ENCODE results near the gene ZBTB17.

The ZBTB17 gene

DNA sequence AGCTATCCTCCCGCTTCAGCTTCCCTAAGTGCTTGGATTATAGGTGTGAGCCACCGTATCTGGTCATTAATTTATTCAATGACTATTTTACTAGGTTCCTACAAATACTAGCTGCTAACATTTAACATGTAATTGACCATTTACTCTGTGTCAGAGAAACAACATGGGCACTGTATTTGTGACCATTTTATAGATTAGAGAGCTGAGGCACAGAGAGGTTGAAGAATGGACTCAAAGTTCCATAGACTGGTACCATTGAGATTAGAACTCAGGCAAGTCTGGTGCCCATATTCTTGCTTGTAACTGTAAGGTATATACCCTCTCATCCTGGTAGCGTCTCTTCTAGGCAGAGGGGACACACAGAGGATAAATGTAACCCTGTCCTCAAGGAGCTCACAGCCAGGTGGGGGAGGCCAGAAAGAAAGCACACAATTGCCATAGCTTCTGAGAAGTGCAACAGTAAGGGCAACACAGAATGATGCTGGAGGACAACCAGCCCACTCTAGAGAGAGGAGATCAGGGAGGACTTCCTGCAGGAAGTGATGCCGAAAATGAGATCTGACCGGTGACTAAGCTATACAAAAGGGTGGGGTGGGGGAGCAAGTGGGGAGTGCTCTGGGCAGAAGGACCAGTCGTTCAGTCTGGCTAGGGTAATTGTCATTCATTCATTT lies 31.9 kb upstream of the ZBTB17 start:
- TF ChIP-seq TAF1 (IDR thresholded peaks at IDR 0.05; ENCODE audit: borderline replicate concordance, insufficient read depth, low read length), result no peak
- TF ChIP-seq, protein P1, sequence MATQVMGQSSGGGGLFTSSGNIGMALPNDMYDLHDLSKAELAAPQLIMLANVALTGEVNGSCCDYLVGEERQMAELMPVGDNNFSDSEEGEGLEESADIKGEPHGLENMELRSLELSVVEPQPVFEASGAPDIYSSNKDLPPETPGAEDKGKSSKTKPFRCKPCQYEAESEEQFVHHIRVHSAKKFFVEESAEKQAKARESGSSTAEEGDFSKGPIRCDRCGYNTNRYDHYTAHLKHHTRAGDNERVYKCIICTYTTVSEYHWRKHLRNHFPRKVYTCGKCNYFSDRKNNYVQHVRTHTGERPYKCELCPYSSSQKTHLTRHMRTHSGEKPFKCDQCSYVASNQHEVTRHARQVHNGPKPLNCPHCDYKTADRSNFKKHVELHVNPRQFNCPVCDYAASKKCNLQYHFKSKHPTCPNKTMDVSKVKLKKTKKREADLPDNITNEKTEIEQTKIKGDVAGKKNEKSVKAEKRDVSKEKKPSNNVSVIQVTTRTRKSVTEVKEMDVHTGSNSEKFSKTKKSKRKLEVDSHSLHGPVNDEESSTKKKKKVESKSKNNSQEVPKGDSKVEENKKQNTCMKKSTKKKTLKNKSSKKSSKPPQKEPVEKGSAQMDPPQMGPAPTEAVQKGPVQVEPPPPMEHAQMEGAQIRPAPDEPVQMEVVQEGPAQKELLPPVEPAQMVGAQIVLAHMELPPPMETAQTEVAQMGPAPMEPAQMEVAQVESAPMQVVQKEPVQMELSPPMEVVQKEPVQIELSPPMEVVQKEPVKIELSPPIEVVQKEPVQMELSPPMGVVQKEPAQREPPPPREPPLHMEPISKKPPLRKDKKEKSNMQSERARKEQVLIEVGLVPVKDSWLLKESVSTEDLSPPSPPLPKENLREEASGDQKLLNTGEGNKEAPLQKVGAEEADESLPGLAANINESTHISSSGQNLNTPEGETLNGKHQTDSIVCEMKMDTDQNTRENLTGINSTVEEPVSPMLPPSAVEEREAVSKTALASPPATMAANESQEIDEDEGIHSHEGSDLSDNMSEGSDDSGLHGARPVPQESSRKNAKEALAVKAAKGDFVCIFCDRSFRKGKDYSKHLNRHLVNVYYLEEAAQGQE (IDR thresholded peaks at IDR 0.05; ENCODE audit: insufficient read depth in 1 of 2, low read depth in 2 of 2, low read length in 2 of 2), result no peak
- TF ChIP-seq SIN3A (IDR thresholded peaks at IDR 0.05; ENCODE audit: borderline replicate concordance, insufficient read depth, low read length), result no peak
- TF ChIP-seq POLR2AphosphoS5 (IDR thresholded peaks at IDR 0.05; ENCODE audit: low read depth, low read length), result no peak
- TF ChIP-seq FOXP2 (optimal IDR thresholded peaks at IDR 0.05; ENCODE audit: borderline replicate concordance, extremely low read depth, extremely low read length, insufficient read depth), result no peak

DNA sequence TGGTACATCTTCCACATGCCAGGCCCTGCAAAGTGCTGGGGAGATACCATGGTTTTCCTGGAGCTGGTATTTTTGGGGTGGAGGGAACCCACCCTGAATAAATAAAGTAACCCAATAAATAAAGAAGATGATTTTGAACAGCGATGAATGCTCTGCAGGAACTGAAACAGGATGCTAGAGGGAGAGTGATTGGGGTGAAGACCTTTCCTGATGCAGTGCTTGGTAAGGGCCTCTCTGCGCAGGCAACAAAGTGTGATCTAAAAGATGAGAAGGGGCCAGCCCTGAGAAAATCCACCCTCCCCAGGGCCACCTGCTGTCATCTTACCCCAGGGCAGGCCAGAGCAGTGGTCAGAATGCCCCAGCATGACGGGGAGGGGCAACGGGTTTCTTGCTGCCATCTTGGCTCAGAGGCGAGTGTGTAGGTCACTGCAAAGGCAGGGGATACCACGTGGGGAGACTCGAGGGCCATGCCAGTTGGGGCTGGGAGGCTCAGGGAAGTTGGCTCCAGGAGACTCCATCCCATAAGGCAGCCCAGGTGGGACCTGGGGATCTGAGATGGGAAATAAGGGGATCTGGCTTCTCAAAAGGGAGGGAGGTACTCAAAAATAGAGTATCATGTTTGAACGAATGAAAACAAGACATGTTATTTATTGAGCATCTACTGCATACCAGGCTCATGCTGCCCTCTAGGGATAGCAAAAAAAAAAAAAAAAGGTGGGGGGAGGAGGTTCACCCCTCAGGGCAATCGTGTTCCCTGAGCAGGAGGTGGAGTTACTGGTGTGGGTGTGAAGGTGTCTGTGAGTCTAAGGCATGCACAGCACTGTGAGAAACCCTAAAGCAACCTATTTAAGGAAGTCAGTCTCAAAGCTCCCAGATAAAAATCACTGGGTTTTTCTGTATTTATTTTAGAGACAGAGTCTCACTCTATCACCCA lies 30.9 kb upstream of the ZBTB17 start:
- no peak for TF ChIP-seq SIN3A (IDR thresholded peaks at IDR 0.05; ENCODE audit: borderline replicate concordance, insufficient read depth, low read length)
- TF ChIP-seq TAF1 (IDR thresholded peaks at IDR 0.05; ENCODE audit: borderline replicate concordance, insufficient read depth, low read length), result no peak

DNA sequence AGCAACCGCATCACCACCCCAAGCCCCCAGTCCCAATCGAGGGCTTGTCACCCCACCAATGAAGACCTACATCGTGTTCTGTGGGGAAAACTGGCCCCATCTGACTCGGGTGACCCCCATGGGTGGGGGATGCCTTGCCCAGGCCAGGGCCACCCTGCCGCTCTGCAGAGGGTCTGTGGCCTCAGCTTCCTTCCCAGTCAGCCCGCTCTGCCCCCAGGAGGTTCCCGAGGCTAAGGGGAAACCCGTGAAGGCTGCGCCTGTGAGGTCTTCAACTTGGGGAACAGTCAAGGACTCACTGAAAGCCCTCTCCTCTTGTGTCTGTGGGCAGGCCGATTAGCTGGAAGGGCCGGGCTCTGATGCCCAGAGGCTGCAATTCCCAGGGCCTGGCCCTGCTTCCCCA lies 30.1 kb upstream of the ZBTB17 start:
- TF ChIP-seq FOXP2 (optimal IDR thresholded peaks at IDR 0.05; ENCODE audit: borderline replicate concordance, extremely low read depth, extremely low read length, insufficient read depth), result no peak

DNA sequence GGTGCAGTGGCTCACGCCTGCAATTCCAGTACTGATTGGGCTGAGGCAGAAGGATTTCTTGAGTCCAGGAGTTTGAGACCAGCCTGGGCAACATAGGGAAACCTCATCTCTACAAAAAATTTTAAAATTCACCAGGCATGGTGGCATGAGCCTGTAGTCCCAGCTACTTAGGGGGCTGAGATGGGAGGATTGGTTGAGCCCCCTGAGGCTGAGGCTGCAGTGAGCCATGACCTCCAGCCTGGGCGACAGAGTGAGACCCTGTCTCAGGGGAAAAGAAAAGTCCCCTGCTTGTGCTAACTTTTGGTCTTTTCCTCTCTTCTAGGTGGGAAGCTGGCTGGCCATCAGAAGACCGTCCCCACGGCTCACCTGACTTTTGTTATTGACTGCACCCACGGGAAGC lies 29.7 kb upstream of the ZBTB17 start:
- TF ChIP-seq FOXP2 (optimal IDR thresholded peaks at IDR 0.05; ENCODE audit: borderline replicate concordance, extremely low read depth, extremely low read length, insufficient read depth) (no peak), POLR2AphosphoS5 (IDR thresholded peaks at IDR 0.05; ENCODE audit: low read depth, low read length) (no peak), SIN3A (IDR thresholded peaks at IDR 0.05; ENCODE audit: borderline replicate concordance, insufficient read depth, low read length) (no peak), TAF1 (IDR thresholded peaks at IDR 0.05; ENCODE audit: borderline replicate concordance, insufficient read depth, low read length) (no peak)
- TF ChIP-seq, protein P1 (IDR thresholded peaks at IDR 0.05; ENCODE audit: insufficient read depth in 1 of 2, low read depth in 2 of 2, low read length in 2 of 2), result no peak

DNA sequence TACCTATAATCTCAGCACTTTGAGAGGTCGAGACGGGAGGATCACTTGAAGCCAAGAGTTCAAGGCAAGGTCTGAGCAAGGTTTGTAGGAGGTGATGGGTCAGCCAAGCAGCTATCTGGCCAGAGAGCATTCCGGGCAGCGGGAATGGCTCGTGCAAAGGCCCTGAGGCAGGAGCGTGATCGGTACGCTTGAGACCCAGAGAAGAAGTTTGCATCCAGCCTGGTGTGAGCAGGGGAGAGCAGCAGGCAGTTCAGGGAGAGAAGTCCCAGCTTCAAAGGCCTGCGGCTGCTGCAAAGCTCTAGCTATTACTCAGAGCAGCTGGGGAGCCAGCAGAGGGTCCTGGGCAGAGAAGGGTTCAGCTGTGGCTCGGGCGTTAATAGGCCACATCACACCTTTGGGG lies 23.0 kb upstream of the ZBTB17 start:
- TF ChIP-seq, protein P1 (IDR thresholded peaks at IDR 0.05; ENCODE audit: insufficient read depth in 1 of 2, low read depth in 2 of 2, low read length in 2 of 2), result no peak
- TF ChIP-seq TAF1 (IDR thresholded peaks at IDR 0.05; ENCODE audit: borderline replicate concordance, insufficient read depth, low read length), result no peak
- TF ChIP-seq SIN3A (IDR thresholded peaks at IDR 0.05; ENCODE audit: borderline replicate concordance, insufficient read depth, low read length), result no peak
- no peak for TF ChIP-seq FOXP2 (optimal IDR thresholded peaks at IDR 0.05; ENCODE audit: borderline replicate concordance, extremely low read depth, extremely low read length, insufficient read depth)
- no peak for TF ChIP-seq POLR2AphosphoS5 (IDR thresholded peaks at IDR 0.05; ENCODE audit: low read depth, low read length)

Measured in PFSK-1 (cell line).